ENCODE results near the gene PIGR. TPM values are rescaled to one million over a fixed set of nuclear protein-coding genes. Genes with fewer than 3 reads are reported as not detected.

The PIGR gene
- total and polyA plus RNA-seq, 9 of the 15 experiments (the other 6 are each of a cell fraction or from before 2014, with no cell fraction given), result 0.01 to 1.5 (median 0.03) TPM; not detected in 4

GRCh38 chr1:206935491-206936067, 10.7 kb downstream of the PIGR start (continued):
- TF ChIP-seq REST (IDR thresholded peaks at IDR 0.05; ENCODE audit: borderline replicate concordance) (peak; percentile 93), REST (CRISPR knock-in tag; IDR thresholded peaks at IDR 0.05; ENCODE audit: low read depth) (no peak), ZNF24 (IDR thresholded peaks at IDR 0.05) (0 out of 2 replicates have a peak, but pooled peaks have one; percentile 31), NEUROD1 (IDR thresholded peaks at IDR 0.05; ENCODE audit: borderline replicate concordance, low read depth, low read length, partially characterized antibody) (peak; percentile 43), KHSRP (IDR thresholded peaks at IDR 0.05) (no peak), FOXK1 (CRISPR knock-in tag; IDR thresholded peaks at IDR 0.05; ENCODE audit: borderline replicate concordance) (no peak), MAX (CRISPR knock-in tag; IDR thresholded peaks at IDR 0.05) (0 out of 2 replicates have a peak, but pooled peaks have one; percentile 18), RNF2 (IDR thresholded peaks at IDR 0.05) (no peak), ZKSCAN1 (IDR thresholded peaks at IDR 0.05; ENCODE audit: low read depth, low read length) (peak; percentile 51; the same call in 1 of the 2 replicates), TRIM28 (IDR thresholded peaks at IDR 0.05) (0 out of 2 replicates have a peak, but pooled peaks have one; percentile 37), CEBPB (tag; IDR thresholded peaks at IDR 0.05) (no peak), JUND (IDR thresholded peaks at IDR 0.05; ENCODE audit: borderline replicate concordance, low read depth, low read length) (peak; percentile 50; the same call in 1 of the 2 replicates), JUND (tag; IDR thresholded peaks at IDR 0.05; ENCODE audit: borderline replicate concordance, low read depth, low read length) (no peak), CTBP1 (IDR thresholded peaks at IDR 0.05; ENCODE audit: borderline replicate concordance) (peak; percentile 85), OTX1 (CRISPR knock-in tag; IDR thresholded peaks at IDR 0.05) (no peak)
- TF ChIP-seq, protein P1, sequence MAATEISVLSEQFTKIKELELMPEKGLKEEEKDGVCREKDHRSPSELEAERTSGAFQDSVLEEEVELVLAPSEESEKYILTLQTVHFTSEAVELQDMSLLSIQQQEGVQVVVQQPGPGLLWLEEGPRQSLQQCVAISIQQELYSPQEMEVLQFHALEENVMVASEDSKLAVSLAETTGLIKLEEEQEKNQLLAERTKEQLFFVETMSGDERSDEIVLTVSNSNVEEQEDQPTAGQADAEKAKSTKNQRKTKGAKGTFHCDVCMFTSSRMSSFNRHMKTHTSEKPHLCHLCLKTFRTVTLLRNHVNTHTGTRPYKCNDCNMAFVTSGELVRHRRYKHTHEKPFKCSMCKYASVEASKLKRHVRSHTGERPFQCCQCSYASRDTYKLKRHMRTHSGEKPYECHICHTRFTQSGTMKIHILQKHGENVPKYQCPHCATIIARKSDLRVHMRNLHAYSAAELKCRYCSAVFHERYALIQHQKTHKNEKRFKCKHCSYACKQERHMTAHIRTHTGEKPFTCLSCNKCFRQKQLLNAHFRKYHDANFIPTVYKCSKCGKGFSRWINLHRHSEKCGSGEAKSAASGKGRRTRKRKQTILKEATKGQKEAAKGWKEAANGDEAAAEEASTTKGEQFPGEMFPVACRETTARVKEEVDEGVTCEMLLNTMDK (IDR thresholded peaks at IDR 0.05; ENCODE audit: borderline replicate concordance, insufficient read depth, low read depth, low read length, poor library complexity, severe bottlenecking), result peak; percentile 97
- TF ChIP-seq, protein P2, sequence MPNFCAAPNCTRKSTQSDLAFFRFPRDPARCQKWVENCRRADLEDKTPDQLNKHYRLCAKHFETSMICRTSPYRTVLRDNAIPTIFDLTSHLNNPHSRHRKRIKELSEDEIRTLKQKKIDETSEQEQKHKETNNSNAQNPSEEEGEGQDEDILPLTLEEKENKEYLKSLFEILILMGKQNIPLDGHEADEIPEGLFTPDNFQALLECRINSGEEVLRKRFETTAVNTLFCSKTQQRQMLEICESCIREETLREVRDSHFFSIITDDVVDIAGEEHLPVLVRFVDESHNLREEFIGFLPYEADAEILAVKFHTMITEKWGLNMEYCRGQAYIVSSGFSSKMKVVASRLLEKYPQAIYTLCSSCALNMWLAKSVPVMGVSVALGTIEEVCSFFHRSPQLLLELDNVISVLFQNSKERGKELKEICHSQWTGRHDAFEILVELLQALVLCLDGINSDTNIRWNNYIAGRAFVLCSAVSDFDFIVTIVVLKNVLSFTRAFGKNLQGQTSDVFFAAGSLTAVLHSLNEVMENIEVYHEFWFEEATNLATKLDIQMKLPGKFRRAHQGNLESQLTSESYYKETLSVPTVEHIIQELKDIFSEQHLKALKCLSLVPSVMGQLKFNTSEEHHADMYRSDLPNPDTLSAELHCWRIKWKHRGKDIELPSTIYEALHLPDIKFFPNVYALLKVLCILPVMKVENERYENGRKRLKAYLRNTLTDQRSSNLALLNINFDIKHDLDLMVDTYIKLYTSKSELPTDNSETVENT (CRISPR knock-in tag; IDR thresholded peaks at IDR 0.05), result peak; percentile 69; the same call in 1 of the 2 replicates
